Thyroid gland (tissue), 4 donors: ENCODE results near the gene SPACDR. TPM values are rescaled to one million over a fixed set of nuclear protein-coding genes. Genes with fewer than 3 reads are reported as not detected.

Experiments
- DNase-seq, 2 donors: peaks; one replicate each; pipeline ENCODE4 v3.0.0-alpha.2; 2019
- H3K27ac ChIP-seq, 3 donors: fragments of 200-600 bp; sonication (generic); 1 replicate in 2 of 3; 2 replicates in 1 of 3; pipeline ENCODE4 v1.5.1; 2016 to 2019; ENCODE audit warnings: mild to moderate bottlenecking in 1 of 3, moderate library complexity in 1 of 3
- H3K27me3 ChIP-seq: fragments of 200-600 bp; sonication (generic); one replicate; pipeline ENCODE4 v1.5.1; 2019
- H3K36me3 ChIP-seq, 2 donors: fragments of 200-600 bp; sonication (generic); one replicate each; pipeline ENCODE4 v1.5.1; 2016 to 2019
- H3K4me1 ChIP-seq, 2 donors: fragments of 200-600 bp; sonication (generic); one replicate each; pipeline ENCODE4 v1.5.1; 2017 to 2019
- H3K4me3 ChIP-seq, 3 donors: fragments of 200-600 bp; sonication (generic); replicated peaks in 1 of 3; 1 replicate in 2 of 3; 2 replicates in 1 of 3; pipeline ENCODE4 v1.5.1; 2016; ENCODE audit warnings: mild to moderate bottlenecking in 1 of 3
- H3K9me3 ChIP-seq: fragments of 200-600 bp; sonication (generic); one replicate; pipeline ENCODE4 v1.5.1; 2017
- CTCF ChIP-seq, 6 experiments: fragments of 200-600 bp in 3 of 6; fragments of 450-650 bp in 3 of 6; sonication (generic) in 3 of 6; IDR thresholded peaks; one replicate each; pipeline ENCODE4 v1.5.1; 2016 to 2019; ENCODE audit warnings: antibody characterized with exemption in 6 of 6, mild to moderate bottlenecking in 2 of 6, inconsistent platforms in 1 of 6, moderate library complexity in 1 of 6
- POLR2A ChIP-seq, 2 donors: fragments of 450-650 bp; IDR thresholded peaks; one replicate each; pipeline ENCODE4 v1.6.1; 2017; ENCODE audit warnings: antibody characterized with exemption in 2 of 2, mild to moderate bottlenecking in 2 of 2, moderate library complexity in 1 of 2
- WGBS, 2 donors: methylation state at CpG; one replicate each; pipeline ENCODE4 v1.1.5; 2017; 5-methylcytosine and 5-hydroxymethylcytosine counted together
- intact Hi-C: fragments of 100-400 bp; cut with DNase I; formaldehyde crosslinking; loops from one replicate; pipeline ENCODE4 v1.15.1; 2023
- total RNA-seq, 4 donors: library from RNA; depleted of rRNA; stranded (reverse); fragments of >200 nt; gene quantifications; one replicate each; pipeline ENCODE4 v1.2.3, GENCODE V29; 2016

Gene SPACDR
- total RNA-seq, 4 donors from 2014 or later = 2.0 TPM; not detected in 3

DNA sequence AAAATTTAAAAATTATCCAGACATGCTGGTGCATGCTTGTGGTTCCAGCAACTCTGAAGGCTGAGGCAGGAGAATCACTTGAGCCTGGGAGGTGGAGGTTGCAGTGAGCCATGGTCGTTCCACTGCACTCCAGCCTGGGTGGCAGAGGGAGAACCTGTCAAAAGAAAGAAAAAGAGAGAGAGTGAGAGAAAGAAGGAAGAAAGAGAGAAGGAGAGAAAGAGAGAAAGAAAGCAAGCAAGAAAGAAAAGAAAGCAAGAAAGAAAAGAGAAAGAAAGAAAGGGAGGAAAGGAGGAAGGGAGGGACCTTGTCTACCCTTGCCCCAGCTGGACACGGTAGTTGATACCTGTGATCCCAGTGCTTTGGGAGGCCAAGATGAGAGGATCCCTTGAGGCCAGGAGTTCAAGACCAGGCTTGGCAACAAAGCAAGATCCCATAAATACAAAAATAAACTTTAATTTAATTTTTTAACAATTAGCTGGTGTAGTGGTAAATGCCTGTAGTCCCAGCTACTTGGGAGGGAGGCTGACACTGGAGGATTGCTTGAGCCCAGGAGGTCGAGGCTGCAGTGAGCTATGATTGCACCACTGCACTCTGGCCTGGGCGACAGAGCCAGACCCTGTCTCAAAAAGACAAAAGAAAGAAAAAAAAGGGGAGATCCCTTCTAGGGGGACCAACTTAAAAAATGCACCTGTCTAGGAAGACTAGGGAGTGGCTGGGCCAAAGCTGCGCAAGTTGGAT, 28.8 kb upstream of the SPACDR start:
- no peak for TF ChIP-seq CTCF (IDR thresholded peaks at IDR 0.05)
- TF ChIP-seq POLR2A (IDR thresholded peaks at IDR 0.05) = no peak
- no peaks in the 10 kb centered on the region for H3K27me3 ChIP-seq
- peak overlapping the region in 1 of 3 donors; percentile 32 for H3K4me3 ChIP-seq
- WGBS, 2 donors = 92% methylated on average over 5 of the region's 5 CpGs
- peak overlapping the region in 1 of 3 donors; percentile 63 for H3K27ac ChIP-seq
- no peaks in the 10 kb centered on the region for H3K9me3 ChIP-seq
- peaks cover 12 to 13% of the 10 kb centered on the region in 2 donors for H3K4me1 ChIP-seq
- no peak for DNase-seq
- no peaks in the 10 kb centered on the region for H3K36me3 ChIP-seq
- intact Hi-C loops = no loop called here

DNA sequence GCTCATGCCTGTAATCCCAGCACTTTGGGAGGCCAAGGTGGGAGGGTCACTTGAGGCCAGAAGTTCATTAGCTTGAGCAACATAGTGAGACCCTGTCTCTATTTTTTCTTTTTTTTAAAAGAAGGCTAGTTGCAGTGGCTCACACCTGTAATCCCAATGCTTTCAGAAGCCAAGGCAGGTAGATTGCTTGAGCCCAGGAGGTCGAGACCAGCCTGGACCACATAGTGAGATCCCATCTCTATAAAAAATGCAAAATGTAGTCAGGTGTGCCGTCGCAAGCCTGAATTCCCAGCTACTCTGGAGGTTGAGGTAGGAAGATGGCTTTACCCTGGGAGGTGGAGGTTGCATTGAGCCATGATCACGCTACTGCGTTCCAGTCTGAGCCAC, 27.1 kb upstream of the SPACDR start:
- 87 to 93% methylated on average over 5 of the region's 5 CpGs for WGBS, 2 donors
- peaks cover 12 to 13% of the 10 kb centered on the region in 2 donors for H3K4me1 ChIP-seq
- no peak overlapping the region for H3K4me3 ChIP-seq
- intact Hi-C loops = no loop called here
- no peak overlapping the region for H3K27ac ChIP-seq
- no peak for DNase-seq
- no peaks in the 10 kb centered on the region for H3K9me3 ChIP-seq
- no peaks in the 10 kb centered on the region for H3K36me3 ChIP-seq
- no peaks in the 10 kb centered on the region for H3K27me3 ChIP-seq
- no peak for TF ChIP-seq POLR2A (IDR thresholded peaks at IDR 0.05)
- no peak for TF ChIP-seq CTCF (IDR thresholded peaks at IDR 0.05)

DNA sequence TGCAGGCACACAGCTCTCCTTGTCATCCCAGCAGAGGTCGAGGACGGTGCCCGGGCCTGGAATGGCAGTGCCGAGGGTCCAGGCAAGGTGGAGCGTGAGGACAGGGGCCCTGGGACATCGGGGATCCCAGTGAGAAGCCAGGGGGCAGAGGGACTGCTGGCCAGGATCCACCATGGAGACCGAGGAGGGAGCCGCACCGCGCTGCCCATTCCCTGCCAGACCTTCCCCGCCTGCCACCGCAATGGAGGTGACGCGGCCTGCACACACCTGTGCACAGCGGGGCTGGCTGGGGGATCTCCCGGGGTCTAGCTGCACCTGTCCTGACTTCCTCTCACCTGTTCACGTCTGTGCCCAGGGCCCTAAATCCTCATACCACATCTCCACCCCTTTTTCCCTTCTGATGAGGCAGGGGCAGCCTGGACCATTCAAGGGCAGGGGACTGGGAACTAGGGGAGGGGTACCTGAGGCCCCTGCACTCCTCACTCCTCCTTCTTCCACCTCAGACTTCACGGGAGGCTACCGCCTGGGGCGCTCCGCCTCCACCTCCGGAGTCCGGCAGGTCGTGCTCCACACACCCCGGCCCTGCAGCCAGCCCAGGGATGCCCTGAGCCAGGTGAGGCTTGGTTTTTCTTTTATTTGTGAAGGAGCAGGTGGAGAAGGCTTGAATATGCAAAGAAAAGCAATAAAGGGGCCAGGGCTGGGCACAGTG, 26.6 kb upstream of the SPACDR start:
- Histone ChIP-seq H3K27ac (no peak overlapping the region), H3K36me3 (no peaks in the 10 kb centered on the region), H3K4me1 (peaks cover 12 to 13% of the 10 kb centered on the region in 2 donors), H3K27me3 (no peaks in the 10 kb centered on the region), H3K9me3 (no peaks in the 10 kb centered on the region), H3K4me3 (no peak overlapping the region)
- no peak for DNase-seq
- intact Hi-C loops = no loop called here
- TF ChIP-seq CTCF (IDR thresholded peaks at IDR 0.05) (no peak), POLR2A (IDR thresholded peaks at IDR 0.05) (no peak)
- WGBS, 2 donors = 89 to 93% methylated on average over 21 to 25 of the region's 25 CpGs

GRCh38 chr7:100489824-100490223, 25.8 kb upstream of the SPACDR start:
- Histone ChIP-seq H3K9me3 (no peaks in the 10 kb centered on the region), H3K4me3 (no peak overlapping the region), H3K27ac (no peak overlapping the region), H3K36me3 (no peaks in the 10 kb centered on the region), H3K4me1 (peaks cover 12 to 13% of the 10 kb centered on the region in 2 donors), H3K27me3 (no peaks in the 10 kb centered on the region)
- WGBS, 2 donors = 47 to 67% methylated on average over 8 to 9 of the region's 9 CpGs
- no peak for DNase-seq
- TF ChIP-seq POLR2A (IDR thresholded peaks at IDR 0.05) = no peak
- TF ChIP-seq CTCF (IDR thresholded peaks at IDR 0.05) = no peak
- intact Hi-C loops = no loop called here

DNA sequence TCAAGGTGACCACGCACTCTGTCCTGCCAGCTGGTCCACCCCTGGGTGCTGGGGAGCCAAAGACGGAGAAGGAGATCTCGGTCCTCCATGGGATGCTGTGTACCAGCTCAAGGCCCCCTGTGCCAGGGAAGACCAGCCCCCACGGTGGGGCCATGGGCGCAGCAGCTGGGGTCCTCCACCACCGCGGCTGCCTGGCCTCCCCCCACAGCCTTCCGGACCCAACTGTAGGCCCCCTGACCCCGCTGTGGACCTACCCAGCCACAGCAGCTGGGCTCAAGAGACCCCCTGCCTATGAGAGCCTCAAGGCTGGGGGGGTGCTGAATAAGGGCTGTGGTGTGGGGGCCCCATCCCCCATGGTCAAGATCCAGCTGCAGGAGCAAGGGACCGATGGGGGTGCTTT, 25.1 kb upstream of the SPACDR start:
- H3K4me3 ChIP-seq = no peak overlapping the region
- no peak for DNase-seq
- TF ChIP-seq CTCF (IDR thresholded peaks at IDR 0.05) = no peak
- no peak for TF ChIP-seq POLR2A (IDR thresholded peaks at IDR 0.05)
- 85 to 95% methylated on average over 2 to 4 of the region's 10 CpGs for WGBS, 2 donors
- peaks cover 10% of the 10 kb centered on the region in 2 donors for H3K4me1 ChIP-seq
- H3K27me3 ChIP-seq = no peaks in the 10 kb centered on the region
- no peak overlapping the region for H3K27ac ChIP-seq
- intact Hi-C loops = no loop called here
- no peaks in the 10 kb centered on the region for H3K36me3 ChIP-seq
- no peaks in the 10 kb centered on the region for H3K9me3 ChIP-seq
